Measurements from ENCODE around the gene SLC16A3. TPM values are rescaled to one million over a fixed set of nuclear protein-coding genes. Genes with fewer than 3 reads are reported as not detected.

Gene SLC16A3
- total and polyA plus RNA-seq, 2 of the 4 experiments (the other 2 are of a cell fraction) = 49.1 to 181 TPM

DNA sequence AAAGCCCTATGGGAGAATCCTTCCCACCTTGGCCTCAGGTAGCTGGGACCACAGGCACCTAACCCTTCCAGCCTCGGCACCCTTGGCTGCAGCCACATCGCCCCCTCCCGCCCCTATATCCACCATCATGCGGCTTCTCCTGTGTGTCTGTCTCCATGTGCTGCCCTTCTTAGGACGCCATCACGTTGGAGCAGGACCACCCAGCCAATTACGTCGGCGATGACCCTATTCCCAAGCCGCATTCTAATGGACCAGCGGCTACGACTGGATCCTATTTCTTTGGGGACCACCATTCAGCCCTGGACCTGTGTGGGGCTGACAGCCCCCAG is 12.9 kb upstream of the SLC16A3 start:
- H3K4me3 ChIP-seq (ENCODE audit: insufficient read depth, low read depth, low read length) = no peak overlapping the region
- peak overlapping the region; percentile 85; the same call in 1 of the 2 replicates for H3K9ac ChIP-seq (ENCODE audit: low read depth, low read length)
- H4K8ac ChIP-seq (ENCODE audit: low read depth in 2 of 2, low read length in 2 of 2) = peak overlapping the region; percentile 98 to 100
- peak overlapping the region; percentile 100; the same call in 1 of the 2 replicates for H3K23ac ChIP-seq (ENCODE audit: low read depth, low read length)
- H2BK120ac ChIP-seq (ENCODE audit: low read depth, low read length) = peak overlapping the region; percentile 100
- peak overlapping the region; percentile 100 for H2BK20ac ChIP-seq (ENCODE audit: low read depth, low read length)
- peak overlapping the region; percentile 100 for H2AK5ac ChIP-seq (ENCODE audit: low read depth, low read length)
- no peaks in the 10 kb centered on the region for H3K36me3 ChIP-seq (ENCODE audit: control insufficient read depth, insufficient read depth, low read length)
- H3K18ac ChIP-seq (ENCODE audit: low read depth, low read length) = peak overlapping the region; percentile 99; the same call in 1 of the 2 replicates
- intact Hi-C loops (cut with micrococcal nuclease) = loop anchor here (2.0 kb wide), 1 partner anchor 15 kb away; no protein-coding TSS in a partner anchor
- WGBS, 2 experiments (ENCODE audit: extremely low coverage in 2 of 2, insufficient read length in 1 of 2) = 89% methylated on average over 12 of the region's 12 CpGs; no CpG with 5 or more reads in 1 of the 2 experiments
- CTCF ChIA-PET = interaction anchor here (1.6 kb wide), 1 partner anchor 10 kb away, joined by 5 read pairs; no protein-coding TSS in a partner anchor
- H3K9me3 ChIP-seq (ENCODE audit: control insufficient read depth, insufficient read depth, low read length) = no peaks in the 10 kb centered on the region
- ATAC-seq (ENCODE audit: low read depth) (no peak), DNase-seq (no peak)
- peak overlapping the region; percentile 100 for H3K14ac ChIP-seq (replicated peaks; ENCODE audit: low read depth, low read length)
- H4K91ac ChIP-seq (ENCODE audit: insufficient read depth, low read depth, low read length) = peak overlapping the region; percentile 100
- H3K56ac ChIP-seq (ENCODE audit: extremely low read depth, insufficient read depth, low read length) = no peak overlapping the region
- in situ Hi-C loops (cut with MboI; ENCODE audit: low sequenced_read_pairs) = no loop called here
- H3K4me1 ChIP-seq (ENCODE audit: control insufficient read depth, insufficient read depth, low read length) = peaks cover 47% of the 10 kb centered on the region
- POLR2A ChIA-PET (ENCODE audit: unreplicated experiment) = no interaction called here
- H4K20me1 ChIP-seq (ENCODE audit: insufficient read depth, low read length) = no peaks in the 10 kb centered on the region
- H2AK9ac ChIP-seq (replicated peaks; ENCODE audit: low read depth, low read length, poor library complexity) = peak overlapping the region; percentile 100
- H4K5ac ChIP-seq (ENCODE audit: low read depth, low read length) = peak overlapping the region; percentile 99; the same call in 1 of the 2 replicates
- H3K4ac ChIP-seq (ENCODE audit: low read depth, low read length) = peak overlapping the region; percentile 100
- H3K27me3 ChIP-seq (ENCODE audit: control insufficient read depth, insufficient read depth, low read length) = no peaks in the 10 kb centered on the region
- peak overlapping the region; percentile 80 for H2AFZ ChIP-seq (replicated peaks; ENCODE audit: low read length, poor library complexity)
- peaks cover 29 to 79% of the 10 kb centered on the region in 2 experiments; a peak in 3 of 4 replicates for H3K79me1 ChIP-seq (ENCODE audit: low read depth in 1 of 2, low read length in 2 of 2)
- TF ChIP-seq RAD21 (IDR thresholded peaks at IDR 0.05; ENCODE audit: low read length) (no peak), CTCF (conservative IDR thresholded peaks at IDR 0.05; ENCODE audit: low read depth, low read length) (no peak), MAZ (IDR thresholded peaks at IDR 0.05; ENCODE audit: borderline replicate concordance, low read depth, low read length) (no peak), CHD1 (IDR thresholded peaks at IDR 0.05; ENCODE audit: low read depth, low read length) (no peak), MXI1 (IDR thresholded peaks at IDR 0.05; ENCODE audit: borderline replicate concordance, low read depth, low read length) (no peak), FOS (IDR thresholded peaks at IDR 0.05; ENCODE audit: low read depth, low read length) (no peak), RCOR1 (IDR thresholded peaks at IDR 0.05; ENCODE audit: insufficient replicate concordance, low read length) (no peak), MAFK (IDR thresholded peaks at IDR 0.05; ENCODE audit: low read depth, low read length) (no peak), BHLHE40 (IDR thresholded peaks at IDR 0.05; ENCODE audit: low read depth, low read length) (no peak), SMC3 (IDR thresholded peaks at IDR 0.05; ENCODE audit: low read depth, low read length) (no peak), NFE2L2 (IDR thresholded peaks at IDR 0.05; ENCODE audit: low read depth, low read length) (no peak), POLR2A (IDR thresholded peaks at IDR 0.05; ENCODE audit: low read depth, low read length) (no peak), USF2 (IDR thresholded peaks at IDR 0.05; ENCODE audit: low read depth, low read length) (no peak), CEBPB (IDR thresholded peaks at IDR 0.05; ENCODE audit: low read depth, low read length) (no peak), RFX5 (IDR thresholded peaks at IDR 0.05; ENCODE audit: low read depth, low read length) (no peak)
- TF ChIP-seq, protein P1, sequence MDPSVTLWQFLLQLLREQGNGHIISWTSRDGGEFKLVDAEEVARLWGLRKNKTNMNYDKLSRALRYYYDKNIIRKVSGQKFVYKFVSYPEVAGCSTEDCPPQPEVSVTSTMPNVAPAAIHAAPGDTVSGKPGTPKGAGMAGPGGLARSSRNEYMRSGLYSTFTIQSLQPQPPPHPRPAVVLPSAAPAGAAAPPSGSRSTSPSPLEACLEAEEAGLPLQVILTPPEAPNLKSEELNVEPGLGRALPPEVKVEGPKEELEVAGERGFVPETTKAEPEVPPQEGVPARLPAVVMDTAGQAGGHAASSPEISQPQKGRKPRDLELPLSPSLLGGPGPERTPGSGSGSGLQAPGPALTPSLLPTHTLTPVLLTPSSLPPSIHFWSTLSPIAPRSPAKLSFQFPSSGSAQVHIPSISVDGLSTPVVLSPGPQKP (IDR thresholded peaks at IDR 0.05; ENCODE audit: borderline replicate concordance, low read depth, low read length) = no peak
- dilution Hi-C loops (cut with HindIII; ENCODE audit: low sequenced_read_pairs, unreplicated experiment) = no loop called here
- no TSS peak for BruUV-seq (replicated peaks)
- peak overlapping the region; percentile 100 for H3K27ac ChIP-seq (ENCODE audit: insufficient read depth, low read length)
- H2BK15ac ChIP-seq (ENCODE audit: low read depth, low read length) = peak overlapping the region; percentile 100
- H2BK5ac ChIP-seq (ENCODE audit: low read depth, low read length, poor library complexity, severe bottlenecking) = peak overlapping the region; percentile 100
- peaks cover 37% of the 10 kb centered on the region for H3K9me1 ChIP-seq (ENCODE audit: insufficient read depth, low read length)
- H3K4me2 ChIP-seq (ENCODE audit: low read depth, low read length) = no peak overlapping the region
